CD4-positive, alpha-beta T cell (primary cell): ENCODE measurements around the gene ATP5PF. TPM values are rescaled to one million over a fixed set of nuclear protein-coding genes. Genes with fewer than 3 reads are reported as not detected.
"Not testable (repeated sequence)": the region's sequence is repeated elsewhere in the genome, so short reads cannot be mapped to it uniquely, and the experiment has no call there.

Source experiments
- ATAC-seq: fragments of 200-7000 bp; cut with Tn5 transposase; one replicate; pipeline ENCODE4 v1.10.0; 2022; ENCODE audit warnings: mild to moderate bottlenecking; ENCODE audit not compliant: poor library complexity
- CTCF ChIA-PET: fragments of 350-600 bp; sonication (Branson Sonifier 250); formaldehyde crosslinking; loops from one replicate; lab custom pipeline; 2021; ENCODE audit warnings: antibody characterized with exemption, inconsistent platforms; lab: Charles Lee
- POLR2A ChIA-PET: fragments of 350-600 bp; sonication (Branson Sonifier 250); formaldehyde crosslinking; loops from one replicate; lab custom pipeline; 2021; ENCODE audit warnings: antibody characterized with exemption, inconsistent platforms; lab: Charles Lee
- DNase-seq, 14 experiments: peaks; one replicate each; pipeline ENCODE4 v3.0.0-alpha.2; 2013 to 2020; ENCODE audit warnings: mixed read lengths in 2 of 14
- H3K27ac ChIP-seq, 2 donors: one replicate each; pipeline versions ENCODE4 v1.5.1 to v1.7.0; 2013; ENCODE audit warnings: low read length in 2 of 2, low read depth in 1 of 2, mild to moderate bottlenecking in 1 of 2
- H3K27me3 ChIP-seq, 2 experiments: 1 replicate in 1 of 2; 2 replicates in 1 of 2; pipeline versions ENCODE4 v1.6.1 to v1.7.0; 2013; ENCODE audit warnings: low read length in 2 of 2, control low read depth in 1 of 2, mild to moderate bottlenecking in 1 of 2, moderate library complexity in 1 of 2; ENCODE audit not compliant: insufficient read depth in 2 of 2, control insufficient read depth in 1 of 2
- H3K36me3 ChIP-seq: one replicate; pipeline ENCODE4 v1.6.1; 2013; ENCODE audit warnings: low read length, control low read depth; ENCODE audit not compliant: insufficient read depth
- H3K4me1 ChIP-seq: one replicate; pipeline ENCODE4 v1.6.1; 2013; ENCODE audit warnings: low read length, control low read depth; ENCODE audit not compliant: insufficient read depth
- H3K4me3 ChIP-seq: one replicate; pipeline ENCODE4 v1.5.1; 2013; ENCODE audit warnings: mild to moderate bottlenecking, low read length, moderate library complexity
- H3K9me3 ChIP-seq, 2 experiments: 1 replicate in 1 of 2; 2 replicates in 1 of 2; pipeline versions ENCODE4 v1.6.1 to v1.7.0; 2013; ENCODE audit warnings: low read length in 2 of 2, mild to moderate bottlenecking in 2 of 2, control low read depth in 1 of 2, moderate library complexity in 1 of 2; ENCODE audit not compliant: control insufficient read depth in 1 of 2, insufficient read depth in 1 of 2
- H3K27ac Mint-ChIP-seq: one replicate; pipeline ENCODE4 v1.8.0; 2020; ENCODE audit warnings: mixed read lengths
- H3K27me3 Mint-ChIP-seq: one replicate; pipeline ENCODE4 v1.8.0; 2021; ENCODE audit warnings: mixed read lengths
- H3K36me3 Mint-ChIP-seq: one replicate; pipeline ENCODE4 v1.8.0; 2021; ENCODE audit warnings: low read depth, mixed read lengths
- H3K4me1 Mint-ChIP-seq: one replicate; pipeline ENCODE4 v1.8.0; 2021; ENCODE audit warnings: low read depth, mixed read lengths
- H3K4me3 Mint-ChIP-seq: one replicate; pipeline ENCODE4 v1.8.0; 2020; ENCODE audit warnings: mild to moderate bottlenecking, mixed read lengths
- H3K9me3 Mint-ChIP-seq: one replicate; pipeline ENCODE4 v1.8.0; 2020; ENCODE audit warnings: mixed read lengths
- CTCF ChIP-seq: fragments of 200-600 bp; IDR thresholded peaks from one replicate; pipeline ENCODE4 v1.8.0; 2022; ENCODE audit warnings: antibody characterized with exemption, mild to moderate bottlenecking
- intact Hi-C, 2 experiments: fragments of 100-400 bp; cut with DNase I in 1 of 2; cut with micrococcal nuclease in 1 of 2; formaldehyde crosslinking; loops; one replicate each; pipeline versions ENCODE4 v1.15.1 to v1.9.0; 2023 to 2025; cut with DNase I, micrococcal nuclease
- polyA plus RNA-seq, 2 donors: library from polyadenylated mRNA; unstranded; fragments of 120-200 nt; gene quantifications; one replicate each; pipeline ENCODE4 v1.2.1, GENCODE V29; 2013
- total RNA-seq, 174 experiments: library from RNA in 2 of 174; stranded (reverse) in 2 of 174; gene quantifications; one replicate each; pipeline ENCODE4 v1.2.3 and lab custom pipeline; 2021 to 2026

ATP5PF gene
- total RNA-seq (10 to 100 TPM; 26.7 to 30.3 TPM), total RNA-seq (lab: John Stamatoyannopoulos, UW) (11.8 to 85.7 (median 21.5) reads per million in 172 experiments)
- polyA plus RNA-seq (2013, experiment 1 of 2) = 101 TPM
- 103 TPM for polyA plus RNA-seq (2013, experiment 2 of 2)

GRCh38 chr21:25734904-25735645 lies at the start of gene ATP5PF, which contains the start of gene GABPA:
Gene ATP5PF, minus strand, starts transcription at chr21:25734904. Its CDS starts 5,110 bp downstream, at chr21:25729794.
Gene GABPA, plus strand, starts transcription at chr21:25734972. Its CDS starts 6,627 bp downstream, at chr21:25741599.
- Mint-ChIP-seq H3K4me3 (peak within 1 kb of the TSS; percentile 100), H3K27ac (peak within 1 kb of the TSS; percentile 97), H3K9me3 (no peaks in the 10 kb centered on the region), H3K36me3 (peaks cover 34% of the 10 kb centered on the region), H3K27me3 (no peaks in the 10 kb centered on the region), H3K4me1 (peaks cover 70% of the 10 kb centered on the region)
- H3K4me1 ChIP-seq = peaks cover 38% of the 10 kb centered on the region
- ATAC-seq (peak; percentile 87), DNase-seq (peak; percentile 95 to 99 (median 97))
- intact Hi-C loops = loop anchor here (1.0 to 10.0 kb wide), 6 partner anchors 127 to 437 kb away; partner anchors contain the start of genes APP (in 2 of the 2) and MRPL39 (in 1 of the 2)
- H3K4me3 ChIP-seq = peak within 1 kb of the TSS; percentile 73
- H3K9me3 ChIP-seq = no peaks in the 10 kb centered on the region
- ChIA-PET CTCF (interaction anchor here (1.0 to 1.7 kb wide), 2 partner anchors 127 to 436 kb away, joined by 4 to 8 read pairs; partner anchors contain the start of gene APP), POLR2A (interaction anchor here (0.5 to 2.8 kb wide), 20 partner anchors 8 to 434 kb away, joined by 3 to 32 read pairs (median 4); partner anchors contain the start of genes JAM2 and MRPL39)
- no peaks in the 10 kb centered on the region for H3K27me3 ChIP-seq
- H3K27ac ChIP-seq = peak within 1 kb of the TSS; percentile 90 to 93
- peaks cover 12% of the 10 kb centered on the region for H3K36me3 ChIP-seq
- TF ChIP-seq CTCF = no peak

GRCh38 chr21:25778126-25778875 lies 43.6 kb upstream of the ATP5PF start:
- CTCF ChIA-PET = interaction anchor here (1.5 kb wide), 1 partner anchor 23 kb away, joined by 4 read pairs; no protein-coding TSS in a partner anchor
- H3K4me3 Mint-ChIP-seq = not testable (repeated sequence)

GRCh38 chr21:25776440-25776839 lies 41.7 kb upstream of the ATP5PF start:
- TF ChIP-seq CTCF = no peak
- no peaks in the 10 kb centered on the region for H3K4me1 Mint-ChIP-seq
- DNase-seq = no peak
- Histone ChIP-seq H3K27me3 (no peaks in the 10 kb centered on the region), H3K36me3 (no peaks in the 10 kb centered on the region), H3K4me1 (no peaks in the 10 kb centered on the region), H3K9me3 (no peaks in the 10 kb centered on the region), H3K4me3 (no peak overlapping the region), H3K27ac (no peak overlapping the region)
- peaks cover 5% of the 10 kb centered on the region for H3K36me3 Mint-ChIP-seq
- intact Hi-C loops = no loop called here
- ChIA-PET POLR2A (no interaction called here), CTCF (interaction anchor here (1.5 kb wide), 1 partner anchor 25 kb away, joined by 4 read pairs; no protein-coding TSS in a partner anchor)
- ATAC-seq = no peak
- no peak overlapping the region for H3K4me3 Mint-ChIP-seq
- H3K27ac Mint-ChIP-seq = no peak overlapping the region
- no peaks in the 10 kb centered on the region for H3K27me3 Mint-ChIP-seq
- H3K9me3 Mint-ChIP-seq = no peaks in the 10 kb centered on the region

More at GRCh38 chr21:25778126-25778875, 43.6 kb upstream of the ATP5PF start:
- H3K9me3 Mint-ChIP-seq, intact Hi-C loops, ATAC-seq, DNase-seq, H3K27me3 Mint-ChIP-seq, H3K27ac ChIP-seq, H3K27me3 ChIP-seq, H3K36me3 ChIP-seq, H3K4me3 ChIP-seq, POLR2A ChIA-PET, H3K27ac Mint-ChIP-seq, H3K4me1 Mint-ChIP-seq, H3K4me1 ChIP-seq, H3K9me3 ChIP-seq, H3K36me3 Mint-ChIP-seq: not testable (repeated sequence)
